BJ (cell line): ENCODE measurements around the gene FKBP10. TPM values are rescaled to one million over a fixed set of nuclear protein-coding genes. Genes with fewer than 3 reads are reported as not detected.

ENCODE experiments used
- CTCF ChIA-PET: fragments of 350-600 bp; formaldehyde crosslinking; extraction: SDS; loops from one replicate; lab custom pipeline; 2021; ENCODE audit warnings: antibody characterized with exemption, inconsistent platforms; lab: Yijun Ruan, JAX
- POLR2A ChIA-PET: fragments of 300-600 bp; sonication (Branson Sonifier 250); formaldehyde crosslinking; extraction: SDS; loops from one replicate; lab custom pipeline; 2021; ENCODE audit warnings: antibody characterized with exemption; lab: Charles Lee
- DNase-seq: peaks from one replicate; pipeline ENCODE4 v3.0.0-alpha.2; 2011; ENCODE audit warnings: low read depth
- H3K27me3 ChIP-seq: 2 replicates; pipeline ENCODE4 v1.6.0; 2011; ENCODE audit warnings: low read length; ENCODE audit not compliant: control insufficient read depth, insufficient read depth
- H3K36me3 ChIP-seq: 2 replicates; pipeline ENCODE4 v1.5.1; 2011; ENCODE audit warnings: low read length; ENCODE audit not compliant: control insufficient read depth, insufficient read depth
- H3K4me3 ChIP-seq: 2 replicates; pipeline ENCODE4 v1.5.1; 2011; ENCODE audit warnings: low read depth, mild to moderate bottlenecking, control low read depth, low read length
- CTCF ChIP-seq: IDR thresholded peaks from 2 replicates; pipeline ENCODE4 v1.5.1; 2011; ENCODE audit warnings: low read depth, mild to moderate bottlenecking, control low read depth, inconsistent platforms, low read length, moderate library complexity; ENCODE audit not compliant: insufficient read depth
- polyA plus RNA-seq: library from polyadenylated mRNA; depleted of rRNA; stranded (reverse); fragments of >200 nt; gene quantifications from 2 replicates; pipeline ENCODE4 v1.2.3, GENCODE V29; 2011

Gene FKBP10
- polyA plus RNA-seq, 1 experiment, result 1,571 TPM

- CTCF ChIA-PET, result interaction anchor here (0.6 to 4.4 kb wide), 13 partner anchors 10 to 152 kb away, joined by 3 to 36 read pairs (median 4); partner anchors contain the start of genes JUP and KLHL11
- no peak for DNase-seq
- H3K4me3 ChIP-seq, result peak within 1 kb of the TSS; percentile 88
- no peaks in the 10 kb centered on the region for H3K27me3 ChIP-seq
- peak; percentile 69 for TF ChIP-seq CTCF
- peaks cover 7% of the 10 kb centered on the region for H3K36me3 ChIP-seq
- POLR2A ChIA-PET, result no interaction called here
Measured at GRCh38 chr17:41811549-41812380, 1.0 kb upstream of the FKBP10 start, which contains the start of gene P3H4. Gene P3H4 (minus strand): TSS chr17:41811949. CDS start chr17:41811915, 34 bp downstream.

- no peak for TF ChIP-seq CTCF
- ChIA-PET CTCF (interaction anchor here (1.2 to 4.4 kb wide), 2 partner anchors 12 to 76 kb away, joined by 5 to 36 read pairs; no protein-coding TSS in a partner anchor), POLR2A (no interaction called here)
- Histone ChIP-seq H3K27me3 (no peaks in the 10 kb centered on the region), H3K36me3 (peaks cover 10% of the 10 kb centered on the region), H3K4me3 (peak overlapping the region; percentile 88)
- DNase-seq, result no peak
Measured at GRCh38 chr17:41813152-41813680, 412 bp downstream of the FKBP10 start.

- H3K27me3 ChIP-seq, result no peaks in the 10 kb centered on the region
- no peak for TF ChIP-seq CTCF
- DNase-seq, result no peak
- H3K36me3 ChIP-seq, result peaks cover 13% of the 10 kb centered on the region
- ChIA-PET POLR2A (no interaction called here), CTCF (interaction anchor here (1.5 to 4.4 kb wide), 2 partner anchors 12 to 27 kb away, joined by 5 to 36 read pairs; partner anchors contain the start of gene JUP)
- peak overlapping the region; percentile 88 for H3K4me3 ChIP-seq
Measured at GRCh38 chr17:41813699-41814124, 908 bp downstream of the FKBP10 start.

- ChIA-PET CTCF (interaction anchor here (1.3 to 1.5 kb wide), 3 partner anchors 27 to 118 kb away, joined by 3 to 5 read pairs (median 3); partner anchors contain the start of gene JUP), POLR2A (no interaction called here)
- DNase-seq, result no peak
- peak overlapping the region; percentile 88 for H3K4me3 ChIP-seq
- no peak for TF ChIP-seq CTCF
- no peaks in the 10 kb centered on the region for H3K27me3 ChIP-seq
- peaks cover 16% of the 10 kb centered on the region for H3K36me3 ChIP-seq
Measured at GRCh38 chr17:41814195-41814594, 1.4 kb downstream of the FKBP10 start.
